M059J (cell line): Measurements from ENCODE around the gene EPN1. TPM values are rescaled to one million over a fixed set of nuclear protein-coding genes. Genes with fewer than 3 reads are reported as not detected.
"Not testable (repeated sequence)": the region's sequence is repeated elsewhere in the genome, so short reads cannot be mapped to it uniquely, and the experiment has no call there.

Source experiments
- DNase-seq: peaks from one replicate; pipeline ENCODE4 v3.0.0-alpha.2; 2012; ENCODE audit warnings: low read depth
- total RNA-seq: library from RNA; depleted of rRNA; stranded (reverse); fragments of >200 nt; shearing (Covaris generic); gene quantifications from 2 replicates; pipeline ENCODE4 v1.2.3, GENCODE V29; 2014

EPN1 gene
- total RNA-seq, 1 experiment from 2014 or later = 102 TPM

DNA sequence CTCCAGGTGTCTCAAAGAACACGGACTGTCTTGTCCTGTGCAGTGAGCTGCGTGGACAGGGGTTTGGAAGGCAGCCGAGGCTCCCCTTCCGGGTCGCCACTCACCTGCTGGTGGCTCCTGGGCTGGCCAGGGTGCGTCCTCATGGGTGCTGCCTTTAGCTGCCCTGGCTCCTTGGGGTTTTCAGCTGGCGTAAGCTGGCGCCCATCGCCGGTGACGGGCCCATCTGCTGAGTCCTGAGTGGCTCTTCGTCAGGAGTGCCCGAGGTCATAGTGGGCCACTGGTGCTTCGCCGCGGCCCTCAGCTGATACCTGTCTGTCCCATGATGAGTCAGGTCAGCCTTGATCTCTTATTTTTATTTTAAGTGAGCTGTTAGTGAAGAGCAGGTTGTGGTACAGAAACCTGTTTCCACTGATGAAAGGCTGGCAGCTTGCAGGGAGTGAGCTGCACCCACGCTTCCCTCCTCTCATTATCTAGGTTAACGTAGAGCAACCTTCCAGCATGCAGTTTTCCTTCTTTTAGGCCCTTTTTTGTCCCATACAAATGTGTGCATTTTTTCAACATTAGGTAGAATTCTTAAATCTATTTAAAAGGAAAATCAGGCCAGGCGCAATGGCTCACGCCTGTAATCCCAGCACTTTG lies 18.4 kb downstream of the EPN1 start:
- no peak for DNase-seq

- no peak for DNase-seq
Measured at GRCh38 chr19:55694241-55694655, 19.2 kb downstream of the EPN1 start.

- DNase-seq = no peak
Measured at GRCh38 chr19:55694656-55695491, 19.8 kb downstream of the EPN1 start.

GRCh38 chr19:55695511-55696290 lies 20.7 kb downstream of the EPN1 start:
- no peak for DNase-seq

- DNase-seq = no peak
Measured at GRCh38 chr19:55696301-55697068, 21.5 kb downstream of the EPN1 start.

GRCh38 chr19:55697069-55697440 lies 22.0 kb downstream of the EPN1 start:
- no peak for DNase-seq

DNA sequence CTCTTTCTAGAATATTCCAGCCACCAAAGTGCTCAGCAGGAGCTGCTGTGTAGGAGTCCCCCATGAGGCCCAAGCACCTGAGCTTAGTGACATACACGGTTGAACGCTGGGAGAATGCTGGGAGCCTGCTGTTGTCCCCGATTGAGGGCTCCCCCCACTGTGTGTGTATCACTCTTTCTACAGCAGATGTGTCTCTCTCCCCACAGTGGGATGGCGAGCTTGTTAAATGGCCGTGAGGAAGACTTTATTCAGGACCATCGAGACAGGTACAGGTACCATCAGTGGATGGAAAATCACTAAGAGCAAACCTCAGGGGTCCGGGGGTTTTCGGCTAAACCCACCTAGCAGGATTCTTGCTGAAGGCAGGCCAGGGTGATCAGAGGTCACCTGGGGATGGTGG lies 22.7 kb downstream of the EPN1 start:
- no peak for DNase-seq

DNA sequence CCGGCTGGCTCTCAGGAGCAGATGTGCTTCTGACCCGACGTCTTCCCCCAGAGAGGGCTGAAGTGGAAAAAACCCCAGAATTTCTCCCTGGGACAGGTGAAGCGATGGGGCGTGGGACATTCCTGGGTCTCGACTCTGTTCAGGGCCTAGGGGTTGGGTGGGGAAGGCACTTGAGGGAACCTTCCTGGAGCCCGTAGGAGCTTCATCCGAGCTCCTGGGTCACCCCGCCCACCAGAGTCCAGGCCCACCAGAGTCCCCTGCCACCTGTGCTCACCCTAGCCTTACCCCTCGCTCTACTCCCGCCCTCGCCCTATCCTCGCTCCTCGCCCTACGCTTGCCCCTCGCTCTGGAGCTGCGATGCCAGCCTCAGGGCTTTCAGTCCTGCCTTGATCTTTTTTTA lies 23.2 kb downstream of the EPN1 start:
- no peak for DNase-seq

DNA sequence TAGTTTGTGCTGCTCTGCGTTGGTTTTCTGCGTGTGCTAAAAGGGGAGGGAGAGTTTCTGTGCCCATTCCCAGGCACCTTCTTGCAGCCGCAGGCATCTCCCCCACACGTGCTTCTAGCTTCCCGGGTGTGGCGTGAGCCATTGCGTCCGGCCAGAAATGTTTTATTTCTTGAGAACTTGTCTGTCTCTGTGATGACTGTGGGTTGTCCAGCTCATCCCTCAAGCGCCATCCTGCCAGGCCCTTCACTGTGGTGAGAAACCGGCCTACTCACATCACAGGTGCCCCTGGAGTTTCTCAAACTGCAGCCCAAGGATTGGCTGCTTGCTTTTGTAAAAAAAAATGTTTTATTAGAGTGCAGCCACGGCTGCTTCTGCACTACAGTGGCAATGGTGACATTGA lies 24.2 kb downstream of the EPN1 start:
- no peak for DNase-seq

DNA sequence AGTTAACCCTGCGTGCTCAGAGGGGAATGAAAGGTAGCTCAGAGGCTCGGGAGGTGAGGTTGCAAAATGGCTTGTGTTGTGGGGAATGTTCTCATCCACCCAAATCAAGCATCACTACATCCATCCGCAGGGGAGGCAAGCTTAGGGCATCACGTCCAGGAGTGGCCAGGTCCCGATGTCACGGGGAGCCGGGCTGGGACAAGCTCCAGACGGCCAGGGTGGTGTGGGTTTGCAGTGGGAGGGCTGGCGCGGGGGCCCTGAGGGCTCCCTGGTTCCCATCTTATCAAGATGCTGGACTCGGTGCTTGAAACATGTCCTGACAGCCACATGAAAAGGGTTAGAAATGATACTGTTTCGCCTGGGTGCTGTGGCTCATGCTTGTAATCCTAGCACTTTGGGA lies 25.8 kb downstream of the EPN1 start:
- no peak for DNase-seq

GRCh38 chr19:55702131-55702627 lies 27.2 kb downstream of the EPN1 start:
- DNase-seq = no peak

DNA sequence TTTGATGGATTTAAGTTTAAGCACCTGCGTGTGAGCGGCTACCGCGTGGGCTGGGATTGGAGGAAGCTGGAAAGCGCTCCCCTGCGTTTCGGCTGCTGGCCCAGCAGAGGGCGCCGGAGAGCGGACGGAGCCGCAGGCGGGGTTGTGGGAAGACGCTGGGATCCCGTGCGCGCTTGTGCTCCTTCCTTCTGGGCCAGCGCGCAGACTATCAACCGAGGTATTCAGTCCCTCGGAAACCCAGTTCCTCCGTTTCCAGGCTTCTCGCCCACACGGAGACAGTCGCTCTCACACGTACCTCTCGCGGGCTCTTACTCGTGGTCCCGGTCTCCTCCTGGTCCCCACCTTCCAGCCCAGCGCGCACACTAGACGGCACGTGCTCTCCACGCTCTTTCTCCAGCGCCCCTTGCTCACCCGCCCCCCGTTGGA lies 28.8 kb downstream of the EPN1 start:
- no peak for DNase-seq

- DNase-seq = no peak
Measured at GRCh38 chr19:55704494-55705245, 29.6 kb downstream of the EPN1 start.

GRCh38 chr19:55705972-55706371 lies 30.9 kb downstream of the EPN1 start:
- DNase-seq = no peak

DNA sequence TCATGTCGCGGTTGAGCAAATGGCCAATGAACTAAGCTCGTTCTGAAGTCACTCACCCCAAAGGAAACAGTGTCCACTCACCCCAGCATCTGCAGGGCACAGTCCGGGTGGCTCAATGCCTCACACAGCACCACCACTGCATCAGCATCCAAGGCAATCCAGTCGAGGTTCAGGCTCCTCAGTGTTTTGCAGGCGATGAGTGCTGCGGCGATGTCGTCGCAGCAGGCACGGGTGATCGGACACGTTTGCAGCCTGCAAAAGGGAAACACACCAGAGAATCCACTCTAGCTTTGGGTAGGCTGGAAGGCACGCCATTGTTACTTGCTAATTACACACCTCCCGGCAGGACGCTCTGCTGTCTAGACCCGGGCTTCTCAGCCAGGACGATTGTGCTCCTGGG lies 36.7 kb downstream of the EPN1 start:
- DNase-seq = no peak

DNA sequence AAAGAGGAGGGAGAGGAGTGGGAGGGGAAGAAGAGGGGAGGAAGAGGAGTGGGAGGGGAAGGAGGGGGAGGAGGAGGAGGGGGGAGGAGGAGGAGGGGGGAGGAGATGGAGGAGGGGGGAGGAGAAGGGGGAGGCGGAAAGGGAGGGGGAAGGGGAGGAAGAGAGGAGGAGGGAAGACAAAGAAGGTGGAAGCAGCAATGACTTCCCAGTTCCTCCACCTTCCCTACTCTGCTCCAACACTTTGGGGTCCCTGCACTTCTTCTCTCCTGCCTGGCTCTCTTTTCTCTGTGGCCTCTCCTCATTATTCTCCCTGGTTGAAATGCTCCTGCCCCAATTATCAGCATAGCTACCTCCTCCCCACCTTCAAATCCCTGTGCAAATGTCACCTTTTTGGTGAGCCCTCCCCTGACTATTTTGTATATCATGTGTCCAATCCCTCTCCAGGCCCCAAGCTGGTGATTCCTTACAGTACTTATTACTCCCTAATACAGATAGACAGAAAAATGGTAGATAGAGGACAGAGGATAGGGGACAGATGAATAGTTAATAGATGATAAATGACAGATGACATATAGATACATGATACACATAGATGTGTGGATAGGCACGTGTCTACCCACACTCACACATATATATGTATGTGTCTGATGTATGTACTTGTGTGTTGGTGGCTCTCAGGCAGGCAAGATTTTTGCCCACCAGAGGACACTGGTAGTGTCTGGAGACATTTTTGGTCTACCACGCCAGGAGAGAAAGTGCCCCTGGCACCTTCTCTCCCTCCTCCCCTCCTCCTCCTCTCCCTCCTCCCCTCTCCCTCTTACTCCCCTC lies 38.0 kb downstream of the EPN1 start:
- no peak for DNase-seq

DNA sequence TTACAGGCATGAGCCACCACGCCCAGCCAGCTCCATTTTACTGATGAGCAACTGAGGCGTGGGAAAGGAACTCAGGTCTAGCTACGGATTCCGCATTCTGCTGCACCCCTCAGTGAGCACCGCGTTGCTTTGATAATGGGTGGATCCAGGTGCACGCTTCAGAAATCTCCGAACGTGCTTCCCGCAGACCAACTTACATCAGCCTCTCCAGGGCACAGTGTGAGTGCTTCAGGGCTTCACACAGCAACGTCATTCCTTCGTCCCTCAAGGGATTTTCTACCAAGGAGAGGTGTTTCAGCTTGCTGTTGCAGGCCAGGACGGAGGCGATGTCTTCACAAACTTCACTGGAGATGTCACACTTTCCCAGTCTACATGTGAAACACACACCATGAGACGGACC lies 41.5 kb downstream of the EPN1 start:
- DNase-seq = no peak

DNA sequence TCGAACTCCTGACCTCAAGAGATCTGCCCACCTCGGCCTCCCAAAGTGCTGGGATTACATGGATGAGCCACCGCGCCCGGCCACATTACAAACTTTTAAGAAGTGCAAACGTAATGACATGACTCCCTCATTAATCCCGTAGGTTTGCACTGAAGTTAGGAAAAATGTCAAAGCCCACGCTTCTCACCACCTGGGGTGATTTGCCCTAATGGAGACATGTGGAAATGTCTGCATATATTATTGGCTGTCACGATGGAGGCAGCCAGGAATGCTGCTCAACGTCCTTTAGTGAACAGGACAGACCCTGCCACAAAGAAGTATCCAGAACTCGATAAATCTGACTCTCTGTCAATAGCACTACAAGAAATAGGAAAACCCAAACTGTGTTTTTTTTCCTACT lies 42.2 kb downstream of the EPN1 start:
- no peak for DNase-seq

DNA sequence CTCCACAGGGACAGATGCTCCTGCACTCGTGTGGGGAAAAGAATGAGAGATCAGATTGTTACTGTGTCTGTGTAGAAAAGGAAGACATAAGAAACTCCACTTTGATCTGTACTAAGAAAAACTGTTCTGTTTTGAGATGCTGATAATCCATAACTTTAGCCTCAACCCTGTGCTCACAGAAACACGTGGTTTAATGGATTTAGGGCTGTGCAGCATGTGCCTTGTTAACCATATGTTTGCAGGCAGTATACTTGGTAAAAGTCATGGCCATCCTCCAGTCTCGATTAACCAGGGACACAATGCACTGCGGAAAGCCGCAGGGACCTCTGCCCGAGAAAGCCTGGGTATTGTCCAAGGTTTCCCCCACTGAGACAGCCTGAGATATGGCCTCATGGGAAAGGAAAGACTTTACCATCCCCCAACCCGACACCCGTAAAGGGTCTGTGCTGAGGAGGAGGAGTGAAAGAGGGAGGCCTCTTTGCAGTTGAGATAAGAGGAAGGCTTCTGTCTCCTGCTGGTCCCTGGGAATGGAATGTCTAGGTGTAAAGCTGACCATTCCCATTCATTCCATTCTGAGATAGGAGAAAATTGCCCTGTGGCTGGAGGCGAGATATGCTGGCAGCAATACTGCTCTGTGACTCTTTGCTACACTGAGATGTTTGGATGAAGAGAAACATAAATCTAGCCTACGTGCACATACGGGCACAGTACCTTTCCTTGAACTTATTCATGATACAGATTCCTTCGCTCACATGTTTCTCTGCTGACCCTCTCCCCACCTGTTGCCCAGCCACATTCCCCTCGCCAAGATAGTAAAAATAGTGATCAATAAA lies 43.1 kb downstream of the EPN1 start:
- DNase-seq = not testable (repeated sequence)
